IPS-NIHi7 (cell line): ENCODE results near the gene TFDP1.

ENCODE experiments used
- DNase-seq: peaks from one replicate; pipeline ENCODE4 v3.0.0; 2012; ENCODE audit warnings: mixed read lengths; ENCODE audit errors: extremely low spot score

Gene TFDP1

GRCh38 chr13:113650275-113650674 lies 65.7 kb downstream of the TFDP1 start:
- no peak for DNase-seq

GRCh38 chr13:113650731-113651148 lies 66.2 kb downstream of the TFDP1 start:
- no peak for DNase-seq

GRCh38 chr13:113651511-113652403 lies 67.2 kb downstream of the TFDP1 start:
- DNase-seq = no peak

GRCh38 chr13:113652404-113653263 lies 68.1 kb downstream of the TFDP1 start:
- no peak for DNase-seq

GRCh38 chr13:113653264-113654174 lies 69.0 kb downstream of the TFDP1 start:
- no peak for DNase-seq

- no peak for DNase-seq
These were observed 69.6 kb downstream of the TFDP1 start for GRCh38 chr13:113654175-113654560.

GRCh38 chr13:113654591-113655345 lies 70.2 kb downstream of the TFDP1 start:
- DNase-seq = no peak

GRCh38 chr13:113655346-113656002 lies 70.9 kb downstream of the TFDP1 start:
- no peak for DNase-seq

- no peak for DNase-seq
These were observed 71.5 kb downstream of the TFDP1 start for GRCh38 chr13:113656003-113656588.

- no peak for DNase-seq
These were observed 72.5 kb downstream of the TFDP1 start for GRCh38 chr13:113656831-113657671.

- DNase-seq = no peak
These were observed 73.5 kb downstream of the TFDP1 start, which contains the start of gene ATP4B for GRCh38 chr13:113657851-113658741. TSS of gene ATP4B (minus strand) at chr13:113658198. CDS start at chr13:113658144, 54 bp downstream.

- DNase-seq = no peak
These were observed 74.3 kb downstream of the TFDP1 start for GRCh38 chr13:113658836-113659235.

GRCh38 chr13:113659337-113659736 lies 74.8 kb downstream of the TFDP1 start:
- no peak for DNase-seq

GRCh38 chr13:113660066-113660465 lies 75.5 kb downstream of the TFDP1 start:
- no peak for DNase-seq

GRCh38 chr13:113661509-113661908 lies 77.0 kb downstream of the TFDP1 start:
- no peak for DNase-seq

- DNase-seq = no peak
These were observed 79.4 kb downstream of the TFDP1 start for GRCh38 chr13:113663934-113664333.

- DNase-seq = no peak
These were observed 80.4 kb downstream of the TFDP1 start for GRCh38 chr13:113664751-113665596.
